Stomach (tissue), 9 donors: Measurements from ENCODE around the gene HCRTR2. TPM values are rescaled to one million over a fixed set of nuclear protein-coding genes. Genes with fewer than 3 reads are reported as not detected.
"Not testable (repeated sequence)": the region's sequence is repeated elsewhere in the genome, so short reads cannot be mapped to it uniquely, and the experiment has no call there.

ENCODE experiments used
- DNase-seq, 2 donors: peaks; one replicate each; pipeline versions ENCODE4 v3.0.0 to v3.0.0-alpha.2; 2013 to 2019
- H3K27ac ChIP-seq, 5 donors: fragments of 200-600 bp in 4 of 5; sonication (generic) in 4 of 5; one replicate each; pipeline ENCODE4 v1.5.1; 2013 to 2019; ENCODE audit warnings: mild to moderate bottlenecking in 1 of 5, moderate library complexity in 1 of 5
- H3K27me3 ChIP-seq, 3 donors: fragments of 200-600 bp; sonication (generic); one replicate each; pipeline ENCODE4 v1.5.1; 2017 to 2019; ENCODE audit warnings: mixed run types in 1 of 3
- H3K36me3 ChIP-seq, 4 donors: fragments of 200-600 bp; sonication (generic); 1 replicate in 3 of 4; 2 replicates in 1 of 4; pipeline ENCODE4 v1.5.1; 2016 to 2019
- H3K4me1 ChIP-seq, 4 donors: fragments of 200-600 bp; sonication (generic); one replicate each; pipeline ENCODE4 v1.5.1; 2016 to 2019
- H3K4me3 ChIP-seq, 4 donors: fragments of 200-600 bp; sonication (generic) in 3 of 4; one replicate each; pipeline ENCODE4 v1.5.1; 2016 to 2019; ENCODE audit warnings: mild to moderate bottlenecking in 1 of 4
- H3K9me3 ChIP-seq, 4 donors: fragments of 200-600 bp; sonication (generic); one replicate each; pipeline ENCODE4 v1.5.1; 2016 to 2019
- CTCF ChIP-seq, 7 experiments: fragments of 450-650 bp in 4 of 7; fragments of 200-600 bp in 3 of 7; sonication (generic) in 3 of 7; IDR thresholded peaks; one replicate each; pipeline ENCODE4 v1.5.1; 2016 to 2019; ENCODE audit warnings: antibody characterized with exemption in 7 of 7, control low read depth in 2 of 7, mild to moderate bottlenecking in 1 of 7
- EP300 ChIP-seq: sonication (generic); formaldehyde crosslinking; IDR thresholded peaks from one replicate; pipeline ENCODE4 v1.6.1; 2017; ENCODE audit warnings: antibody characterized with exemption
- POLR2A ChIP-seq, 4 donors: fragments of 450-650 bp; IDR thresholded peaks; one replicate each; pipeline ENCODE4 v1.6.1; 2016; ENCODE audit warnings: antibody characterized with exemption in 4 of 4, control low read depth in 2 of 4, mild to moderate bottlenecking in 1 of 4, moderate library complexity in 1 of 4
- POLR2AphosphoS5 ChIP-seq, 3 donors: sonication (generic); formaldehyde crosslinking; IDR thresholded peaks; one replicate each; pipeline ENCODE4 v1.6.1; 2016; ENCODE audit warnings: antibody characterized with exemption in 3 of 3
- WGBS, 5 donors: extraction: QIAGEN DNeasy Blood & Tissue Kit in 3 of 5; methylation state at CpG; one replicate each; pipeline versions ENCODE4 v1.1.5 to v1.1.7; 2013 to 2018; 5-methylcytosine and 5-hydroxymethylcytosine counted together
- intact Hi-C: fragments of 100-400 bp; cut with DNase I; formaldehyde crosslinking; loops from one replicate; pipeline ENCODE4 v1.15.1; 2023; ENCODE audit warnings: low total_unique reads
- polyA plus RNA-seq, 3 donors: library from polyadenylated mRNA; stranded (reverse); fragments of 200-250 nt; gene quantifications; one replicate each; pipeline ENCODE4 v1.2.3, GENCODE V29; 2013
- total RNA-seq, 5 donors: library from RNA; depleted of rRNA; stranded (reverse); fragments of >200 nt; gene quantifications; one replicate each; pipeline versions ENCODE4 v1.1.0 to v1.2.3, GENCODE V29; 2014 to 2016
- donor health status: healthy with polysubstance abuse.
- donor health status: Bipolar disorder and iron deficiency.
- donor health status: healthy.

The HCRTR2 gene
- total and polyA plus RNA-seq, 8 donors = not detected

GRCh38 chr6:55239099-55239498 lies 64.8 kb downstream of the HCRTR2 start:
- no peaks in the 10 kb centered on the region for H3K9me3 ChIP-seq
- H3K4me1 ChIP-seq = peaks cover 0 to 5% (median 2%) of the 10 kb centered on the region in 4 donors
- H3K27ac ChIP-seq = no peak overlapping the region
- peak in 1 of 2 donors; percentile 28 for DNase-seq
- WGBS, 5 donors = 14 to 45% (median 24%) methylated on average over 1 of the region's 1 CpG
- no peaks in the 10 kb centered on the region for H3K36me3 ChIP-seq
- H3K27me3 ChIP-seq = no peaks in the 10 kb centered on the region
- H3K4me3 ChIP-seq = no peak overlapping the region
- TF ChIP-seq POLR2A (IDR thresholded peaks at IDR 0.05) (no peak), EP300 (no peak), POLR2AphosphoS5 (IDR thresholded peaks at IDR 0.05) (no peak), CTCF (IDR thresholded peaks at IDR 0.05) (no peak)
- intact Hi-C loops = no loop called here

- H3K27ac ChIP-seq, intact Hi-C loops, H3K27me3 ChIP-seq, H3K9me3 ChIP-seq, H3K4me3 ChIP-seq, H3K4me1 ChIP-seq, H3K36me3 ChIP-seq: not testable (repeated sequence)
- 31 to 42% (median 41%) methylated on average over 6 of the region's 6 CpGs for WGBS, 5 donors
- DNase-seq = peak in 1 of 2 donors; percentile 44
- TF ChIP-seq CTCF (IDR thresholded peaks at IDR 0.05) = peak in 4 of 7 experiments; percentile 15 to 42 (median 27)
Measured at GRCh38 chr6:55240975-55241605, 66.8 kb downstream of the HCRTR2 start.

- no peak overlapping the region for H3K4me3 ChIP-seq
- no peak for TF ChIP-seq POLR2A (IDR thresholded peaks at IDR 0.05)
- no peaks in the 10 kb centered on the region for H3K36me3 ChIP-seq
- 9 to 26% (median 21%) methylated on average over 1 of the region's 1 CpG for WGBS, 5 donors
- no peaks in the 10 kb centered on the region for H3K4me1 ChIP-seq
- H3K27me3 ChIP-seq = no peaks in the 10 kb centered on the region
- H3K27ac ChIP-seq = no peak overlapping the region
- DNase-seq = no peak
- no peaks in the 10 kb centered on the region for H3K9me3 ChIP-seq
- intact Hi-C loops = no loop called here
Measured at GRCh38 chr6:55250400-55250799, 76.1 kb downstream of the HCRTR2 start.

GRCh38 chr6:55255113-55255512 lies 80.8 kb downstream of the HCRTR2 start:
- Histone ChIP-seq H3K36me3 (no peaks in the 10 kb centered on the region), H3K9me3 (no peaks in the 10 kb centered on the region), H3K27me3 (no peaks in the 10 kb centered on the region), H3K27ac (no peak overlapping the region), H3K4me3 (no peak overlapping the region), H3K4me1 (no peaks in the 10 kb centered on the region)
- TF ChIP-seq POLR2AphosphoS5 (IDR thresholded peaks at IDR 0.05) (no peak), POLR2A (IDR thresholded peaks at IDR 0.05) (no peak), CTCF (IDR thresholded peaks at IDR 0.05) (no peak), EP300 (no peak)
- WGBS, 5 donors = 78 to 88% (median 83%) methylated on average over 10 of the region's 10 CpGs
- intact Hi-C loops = no loop called here
- DNase-seq = no peak

- H3K4me1 ChIP-seq = no peaks in the 10 kb centered on the region
- no peaks in the 10 kb centered on the region for H3K9me3 ChIP-seq
- no peak overlapping the region for H3K27ac ChIP-seq
- no peak for TF ChIP-seq POLR2A (IDR thresholded peaks at IDR 0.05)
- no peaks in the 10 kb centered on the region for H3K27me3 ChIP-seq
- WGBS, 5 donors = 57 to 81% (median 62%) methylated on average over 2 of the region's 2 CpGs
- no peaks in the 10 kb centered on the region for H3K36me3 ChIP-seq
- no peak overlapping the region for H3K4me3 ChIP-seq
- DNase-seq = no peak
- intact Hi-C loops = no loop called here
Measured at GRCh38 chr6:55260181-55260580, 85.9 kb downstream of the HCRTR2 start.
